KMS-11 (cell line): Measurements from ENCODE around the gene TOP3B.

ENCODE experiments used
- H2AFZ ChIP-seq: fragments of 200-600 bp; sonication (generic); 2 replicates; pipeline ENCODE4 v1.6.1; 2016; ENCODE audit warnings: antibody characterized with exemption, mixed run types, low read depth
- H3K27ac ChIP-seq: fragments of 200-600 bp; sonication (generic); 2 replicates; pipeline ENCODE4 v1.6.1; 2016; ENCODE audit warnings: mild to moderate bottlenecking, mixed run types
- H3K27me3 ChIP-seq: fragments of 200-600 bp; sonication (generic); 2 replicates; pipeline ENCODE4 v1.6.1; 2017; ENCODE audit warnings: mild to moderate bottlenecking, low read depth, mixed run types, moderate library complexity; ENCODE audit not compliant: insufficient read depth
- H3K36me3 ChIP-seq: fragments of 200-600 bp; sonication (generic); 2 replicates; pipeline ENCODE4 v1.6.1; 2017; ENCODE audit warnings: mild to moderate bottlenecking, mixed run types; ENCODE audit not compliant: insufficient read depth
- H3K4me1 ChIP-seq: fragments of 200-600 bp; sonication (generic); 2 replicates; pipeline ENCODE4 v1.6.1; 2016; ENCODE audit warnings: mild to moderate bottlenecking, low read depth, mixed run types; ENCODE audit not compliant: poor library complexity, severe bottlenecking
- H3K4me2 ChIP-seq: fragments of 200-600 bp; sonication (generic); 2 replicates; pipeline ENCODE4 v1.7.0; 2016; ENCODE audit warnings: mild to moderate bottlenecking, mixed run types
- H3K4me3 ChIP-seq: fragments of 200-600 bp; sonication (generic); IDR thresholded peaks from 2 replicates; pipeline ENCODE4 v1.6.1; 2017; ENCODE audit warnings: low read depth, low read length, mixed read lengths; ENCODE audit not compliant: insufficient read depth
- H3K79me2 ChIP-seq: fragments of 200-600 bp; sonication (generic); 2 replicates; pipeline ENCODE4 v1.6.1; 2016; ENCODE audit warnings: low read depth, mixed run types; ENCODE audit not compliant: insufficient read depth
- H3K9ac ChIP-seq: fragments of 200-600 bp; sonication (generic); 2 replicates; pipeline ENCODE4 v1.6.1; 2016; ENCODE audit warnings: mild to moderate bottlenecking, mixed run types
- H4K20me1 ChIP-seq: fragments of 200-600 bp; sonication (generic); 2 replicates; pipeline ENCODE4 v1.6.1; 2016; ENCODE audit warnings: mild to moderate bottlenecking, mixed run types; ENCODE audit not compliant: insufficient read depth
- TF ChIP-seq, protein P1 (sequence below): fragments of 200-600 bp; sonication (generic); conservative IDR thresholded peaks from 2 replicates; pipeline ENCODE4 v1.6.1; 2017; ENCODE audit warnings: low read depth, mild to moderate bottlenecking, antibody characterized with exemption, low read length, moderate library complexity, mixed read lengths

The TOP3B gene

DNA sequence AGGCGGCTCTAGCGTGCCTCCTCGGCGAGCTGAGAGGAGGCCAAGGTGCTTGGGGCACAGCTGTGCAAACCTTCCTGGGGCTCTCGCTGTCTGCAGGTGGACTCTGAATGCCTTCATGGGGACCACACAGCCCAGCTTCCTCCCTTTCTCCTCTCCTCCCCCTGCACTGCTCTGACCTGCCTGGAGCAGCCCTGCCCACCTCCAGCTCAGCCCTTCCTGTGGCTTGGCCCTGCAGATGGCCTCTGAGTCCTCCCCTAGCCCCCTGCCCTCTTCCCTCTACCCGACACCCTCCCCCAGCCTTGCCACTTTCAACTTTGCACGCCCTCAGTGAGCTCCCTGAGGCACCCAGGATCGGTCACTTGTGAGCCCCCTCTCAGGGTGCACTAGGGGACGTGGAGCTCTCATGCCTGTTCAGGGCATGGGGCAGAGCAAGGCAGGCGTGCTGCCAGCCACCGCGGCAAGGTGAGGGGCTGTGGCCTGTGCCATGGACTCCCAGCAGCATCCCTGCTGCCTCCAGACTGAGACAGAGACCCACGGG, 61.3 kb downstream of the TOP3B start:
- no peak overlapping the region for H3K9ac ChIP-seq
- H3K27me3 ChIP-seq = no peaks in the 10 kb centered on the region
- no peaks in the 10 kb centered on the region for H3K4me1 ChIP-seq
- no peak overlapping the region for H3K4me3 ChIP-seq
- TF ChIP-seq, protein P1, sequence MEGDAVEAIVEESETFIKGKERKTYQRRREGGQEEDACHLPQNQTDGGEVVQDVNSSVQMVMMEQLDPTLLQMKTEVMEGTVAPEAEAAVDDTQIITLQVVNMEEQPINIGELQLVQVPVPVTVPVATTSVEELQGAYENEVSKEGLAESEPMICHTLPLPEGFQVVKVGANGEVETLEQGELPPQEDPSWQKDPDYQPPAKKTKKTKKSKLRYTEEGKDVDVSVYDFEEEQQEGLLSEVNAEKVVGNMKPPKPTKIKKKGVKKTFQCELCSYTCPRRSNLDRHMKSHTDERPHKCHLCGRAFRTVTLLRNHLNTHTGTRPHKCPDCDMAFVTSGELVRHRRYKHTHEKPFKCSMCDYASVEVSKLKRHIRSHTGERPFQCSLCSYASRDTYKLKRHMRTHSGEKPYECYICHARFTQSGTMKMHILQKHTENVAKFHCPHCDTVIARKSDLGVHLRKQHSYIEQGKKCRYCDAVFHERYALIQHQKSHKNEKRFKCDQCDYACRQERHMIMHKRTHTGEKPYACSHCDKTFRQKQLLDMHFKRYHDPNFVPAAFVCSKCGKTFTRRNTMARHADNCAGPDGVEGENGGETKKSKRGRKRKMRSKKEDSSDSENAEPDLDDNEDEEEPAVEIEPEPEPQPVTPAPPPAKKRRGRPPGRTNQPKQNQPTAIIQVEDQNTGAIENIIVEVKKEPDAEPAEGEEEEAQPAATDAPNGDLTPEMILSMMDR = no peak
- no peak overlapping the region for H3K4me2 ChIP-seq
- no peaks in the 10 kb centered on the region for H3K36me3 ChIP-seq
- no peak overlapping the region for H2AFZ ChIP-seq
- no peaks in the 10 kb centered on the region for H4K20me1 ChIP-seq
- no peak overlapping the region for H3K27ac ChIP-seq
- H3K79me2 ChIP-seq = no peaks in the 10 kb centered on the region

DNA sequence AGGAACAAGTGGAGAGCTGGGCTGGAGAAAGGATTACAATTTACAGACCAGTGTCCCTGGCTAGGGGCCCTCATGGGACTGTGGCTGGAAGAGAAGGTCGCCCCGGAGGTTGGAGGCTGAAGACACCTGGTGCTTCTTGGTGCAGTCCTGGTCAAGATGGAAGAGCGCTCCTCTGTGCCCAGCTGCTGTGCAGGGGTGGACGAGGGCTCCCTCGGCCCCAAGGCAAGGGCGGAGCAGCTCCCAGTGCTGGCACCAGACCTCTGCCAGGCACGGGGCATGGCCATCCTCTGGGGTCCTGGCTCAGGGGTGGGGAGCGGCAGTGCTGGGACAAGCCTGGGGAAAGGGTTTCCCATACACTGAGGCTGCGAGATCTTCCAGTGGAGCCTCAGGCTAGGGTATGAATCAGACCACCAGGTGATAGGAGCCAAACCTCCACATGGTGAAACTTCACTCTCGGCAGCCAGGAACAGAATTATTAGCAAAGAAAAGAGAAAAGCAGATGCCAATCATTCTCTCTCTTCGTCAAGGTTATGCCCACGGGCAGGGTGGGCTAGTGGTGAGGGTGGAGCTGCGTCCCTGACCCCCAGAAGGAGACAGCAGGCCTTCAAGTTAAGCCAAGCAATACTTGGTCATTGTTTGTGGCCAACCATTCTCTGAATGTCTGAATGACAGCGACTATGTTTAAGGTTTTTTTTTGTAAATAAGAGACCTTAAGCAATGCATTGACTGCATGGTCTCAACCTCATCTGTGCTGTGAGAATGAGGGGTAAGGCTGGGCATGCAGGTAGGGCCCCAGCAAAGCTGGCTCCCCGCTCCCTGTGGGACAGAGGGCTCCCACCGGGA, 62.0 kb downstream of the TOP3B start:
- Histone ChIP-seq H3K27me3 (no peaks in the 10 kb centered on the region), H3K4me1 (no peaks in the 10 kb centered on the region), H4K20me1 (no peaks in the 10 kb centered on the region), H3K27ac (no peak overlapping the region), H3K9ac (no peak overlapping the region), H3K4me2 (no peak overlapping the region), H2AFZ (no peak overlapping the region), H3K79me2 (no peaks in the 10 kb centered on the region), H3K36me3 (no peaks in the 10 kb centered on the region), H3K4me3 (no peak overlapping the region)
- TF ChIP-seq, protein P1 = no peak

DNA sequence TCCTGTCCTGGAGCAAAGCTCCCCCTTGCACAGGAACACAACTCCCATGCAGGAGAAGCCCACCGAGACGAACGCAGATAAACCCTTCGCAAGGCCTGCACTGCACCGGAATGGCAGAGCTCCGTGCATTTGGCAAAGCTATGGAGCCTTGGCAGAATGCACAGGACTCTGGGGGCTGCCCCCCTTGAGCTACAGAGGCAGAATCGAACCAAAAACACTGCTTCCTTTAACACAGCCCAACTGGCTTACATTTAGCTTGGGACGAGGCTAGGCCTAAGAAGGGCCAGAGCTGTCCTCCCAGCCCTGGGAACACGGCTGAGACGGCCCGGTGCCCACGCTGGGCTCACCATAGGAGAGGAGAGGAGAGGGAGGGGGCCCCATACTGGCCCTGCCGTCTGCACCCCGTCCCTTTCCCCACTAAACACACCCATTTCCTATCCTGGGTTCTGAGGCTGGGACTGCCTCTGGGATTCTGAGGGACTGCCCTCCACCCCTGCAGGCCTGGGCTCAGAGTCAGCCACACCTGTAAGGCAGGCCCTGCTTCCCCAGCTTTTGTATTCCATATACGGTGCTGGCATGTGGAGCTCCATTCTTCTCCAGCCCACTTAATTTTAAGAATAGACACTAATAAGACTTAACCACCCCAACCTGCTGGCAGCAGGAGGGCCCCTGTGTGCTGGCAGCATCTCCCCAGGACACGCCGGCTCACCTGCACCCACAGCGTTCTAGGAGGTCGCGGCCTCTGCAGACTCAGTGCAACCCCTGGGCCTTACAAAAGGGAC, 62.9 kb downstream of the TOP3B start:
- Histone ChIP-seq H3K4me3 (no peak overlapping the region), H3K79me2 (no peaks in the 10 kb centered on the region), H2AFZ (no peak overlapping the region), H3K4me2 (no peak overlapping the region), H3K4me1 (no peaks in the 10 kb centered on the region), H3K27ac (no peak overlapping the region), H3K9ac (no peak overlapping the region), H4K20me1 (no peaks in the 10 kb centered on the region), H3K36me3 (no peaks in the 10 kb centered on the region), H3K27me3 (no peaks in the 10 kb centered on the region)
- TF ChIP-seq, protein P1 = no peak

DNA sequence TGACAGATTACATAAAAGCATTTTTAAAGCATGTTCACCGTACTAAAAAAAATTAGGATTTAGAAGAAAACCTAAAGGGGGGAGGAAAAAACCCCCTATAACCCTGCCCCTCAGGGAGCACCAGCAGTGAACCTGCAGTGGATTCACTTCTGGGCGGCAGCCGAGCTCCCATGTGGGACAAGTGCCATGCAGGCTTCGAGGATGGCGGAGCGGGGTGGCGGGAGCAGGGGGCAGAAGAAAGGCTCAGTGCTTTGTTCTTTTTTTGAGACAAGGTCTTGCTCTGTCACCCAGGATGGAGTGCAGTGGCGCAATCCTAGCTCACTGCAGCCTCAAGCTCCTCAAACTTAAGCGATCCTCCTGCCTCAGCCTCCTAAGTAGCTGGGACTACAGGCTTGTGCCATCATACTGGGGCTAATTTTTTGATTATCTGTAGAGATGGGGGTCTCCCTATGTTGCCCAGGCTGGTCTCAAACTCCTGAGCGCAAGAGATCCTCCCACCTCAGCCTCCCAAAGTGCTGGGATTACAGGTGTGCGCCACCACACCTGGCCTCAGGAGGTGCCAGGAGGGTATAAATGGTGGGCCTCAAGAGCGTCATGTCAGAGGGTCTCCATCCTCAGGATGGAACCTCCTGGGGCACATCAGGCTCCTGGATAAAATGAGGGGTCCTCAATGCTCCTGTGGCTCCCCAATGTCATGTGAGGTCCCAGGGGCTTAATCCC, 64.0 kb downstream of the TOP3B start:
- Histone ChIP-seq H4K20me1 (no peaks in the 10 kb centered on the region), H2AFZ (no peak overlapping the region), H3K4me2 (no peak overlapping the region), H3K9ac (no peak overlapping the region), H3K79me2 (no peaks in the 10 kb centered on the region), H3K27ac (no peak overlapping the region), H3K36me3 (no peaks in the 10 kb centered on the region), H3K27me3 (no peaks in the 10 kb centered on the region), H3K4me3 (no peak overlapping the region), H3K4me1 (no peaks in the 10 kb centered on the region)
- TF ChIP-seq, protein P1 = no peak
